Endodermal cell (in vitro differentiated cells): ENCODE measurements around the gene CMTR1. TPM values are rescaled to one million over a fixed set of nuclear protein-coding genes. Genes with fewer than 3 reads are reported as not detected.

Source experiments
- DNase-seq: peaks from one replicate; pipeline ENCODE4 v3.0.0-alpha.2; 2017
- H3K27ac ChIP-seq: 2 replicates; pipeline ENCODE4 v1.5.1; 2013; ENCODE audit warnings: mild to moderate bottlenecking, low read depth, low read length, moderate library complexity
- H3K27me3 ChIP-seq: 2 replicates; pipeline ENCODE4 v1.6.1; 2013; ENCODE audit warnings: mild to moderate bottlenecking, low read length, moderate library complexity; ENCODE audit not compliant: insufficient read depth, control insufficient read depth, poor library complexity, severe bottlenecking
- H3K36me3 ChIP-seq: 2 replicates; pipeline ENCODE4 v1.7.0; 2013; ENCODE audit warnings: mild to moderate bottlenecking, low read length, moderate library complexity; ENCODE audit not compliant: control insufficient read depth, insufficient read depth
- H3K4me1 ChIP-seq: one replicate; pipeline ENCODE4 v1.7.0; 2013; ENCODE audit warnings: low read length; ENCODE audit not compliant: control insufficient read depth, insufficient read depth
- H3K4me3 ChIP-seq: 2 replicates; pipeline ENCODE4 v1.5.1; 2013; ENCODE audit warnings: mild to moderate bottlenecking, low read length, moderate library complexity
- H3K9ac ChIP-seq: 2 replicates; pipeline ENCODE4 v1.6.1; 2013; ENCODE audit warnings: mild to moderate bottlenecking, low read length, moderate library complexity; ENCODE audit not compliant: poor library complexity, severe bottlenecking; ENCODE audit errors: extremely low read depth
- H3K9me3 ChIP-seq: 2 replicates; pipeline ENCODE4 v1.6.1; 2013; ENCODE audit warnings: mild to moderate bottlenecking, low read length, moderate library complexity; ENCODE audit not compliant: control insufficient read depth
- H3K27ac Mint-ChIP-seq: 2 replicates; pipeline ENCODE4 v1.8.0; 2020; ENCODE audit warnings: mixed read lengths
- H3K27me3 Mint-ChIP-seq: 2 replicates; pipeline ENCODE4 v1.8.0; 2021; ENCODE audit warnings: mild to moderate bottlenecking, mixed read lengths; ENCODE audit not compliant: insufficient read depth
- H3K36me3 Mint-ChIP-seq: 2 replicates; pipeline ENCODE4 v1.8.0; 2020; ENCODE audit warnings: low read depth, mixed read lengths
- H3K4me1 Mint-ChIP-seq: 2 replicates; pipeline ENCODE4 v1.8.0; 2020; ENCODE audit warnings: mixed read lengths
- H3K4me3 Mint-ChIP-seq: 2 replicates; pipeline ENCODE4 v1.8.0; 2020; ENCODE audit warnings: mild to moderate bottlenecking, moderate library complexity, mixed read lengths
- H3K9me3 Mint-ChIP-seq: 2 replicates; pipeline ENCODE4 v1.8.0; 2020; ENCODE audit warnings: mild to moderate bottlenecking, mixed read lengths
- WGBS, 2 experiments: methylation state at CpG; one replicate each; pipeline versions ENCODE4 v1.1.5 to v1.1.7; 2013; ENCODE audit warnings: missing lambda C conversion rate in 2 of 2, mixed read lengths in 1 of 2; ENCODE audit not compliant: insufficient coverage in 1 of 2, insufficient read length in 1 of 2; 5-methylcytosine and 5-hydroxymethylcytosine counted together
- total RNA-seq, 2 donors: library from RNA; stranded (reverse); fragmentation: NEBNext Ultra II Directional in 1 of 2; extraction: Animal tissue kit (Norgen Biotek cat#: 25700) in 1 of 2; gene quantifications; 2 replicates in 1 of 2; 3 replicates in 1 of 2; pipeline ENCODE4 v1.2.1, GENCODE V29; 2021
- TF ChIP-seq, protein P1 (sequence below): fragments of 200-600 bp; sonication (generic); conservative IDR thresholded peaks from 2 replicates; pipeline ENCODE4 v1.5.0; 2021; ENCODE audit warnings: antibody characterized with exemption, mild to moderate bottlenecking

The CMTR1 gene
- total RNA-seq, 2 donors from 2014 or later = 62.0 to 91.6 TPM

DNA sequence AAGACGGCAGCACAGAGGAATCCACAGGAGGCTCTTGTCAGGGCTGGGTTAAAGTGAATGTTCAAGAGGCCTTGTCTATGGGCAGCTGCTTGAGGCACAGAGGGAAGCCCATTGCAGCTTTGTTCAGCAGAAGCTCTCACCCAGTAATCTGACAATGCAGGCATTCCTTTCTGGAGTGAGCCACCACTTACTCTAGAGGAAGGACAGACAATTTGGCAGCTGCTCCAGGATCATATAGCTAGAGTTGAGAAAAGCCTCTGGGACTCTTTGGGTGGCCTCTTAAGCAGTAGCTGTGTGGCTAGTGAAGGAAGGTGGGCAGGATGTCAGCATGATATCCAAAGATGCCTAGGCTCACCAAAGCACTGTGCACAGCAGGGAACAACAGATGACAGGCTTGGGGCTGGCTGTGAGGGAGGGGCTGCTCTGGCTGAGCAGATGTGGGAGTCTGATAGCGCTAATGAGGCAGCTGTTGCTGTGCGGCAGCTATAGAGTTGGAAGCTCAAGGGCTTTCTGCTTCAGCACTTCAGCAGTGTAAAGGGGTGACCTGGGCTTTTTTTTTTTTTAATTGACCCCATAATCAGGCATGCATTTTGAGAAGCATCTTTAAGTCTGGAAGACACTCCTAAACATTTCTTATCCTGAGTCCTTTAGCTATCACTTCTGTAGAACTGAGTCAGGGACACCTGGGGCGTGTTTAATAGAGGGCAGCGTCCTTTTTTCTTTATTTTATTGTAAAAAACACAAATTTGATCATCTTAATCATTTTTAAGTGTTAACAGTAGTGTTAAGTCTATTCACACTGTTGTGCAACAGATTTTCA lies 27.2 kb downstream of the CMTR1 start:
- Mint-ChIP-seq H3K4me3 (peak overlapping the region; percentile 12), H3K27ac (peak overlapping the region; percentile 89), H3K4me1 (peaks cover 34% of the 10 kb centered on the region), H3K36me3 (peaks cover 72% of the 10 kb centered on the region), H3K27me3 (no peaks in the 10 kb centered on the region), H3K9me3 (no peaks in the 10 kb centered on the region)
- TF ChIP-seq, protein P1, sequence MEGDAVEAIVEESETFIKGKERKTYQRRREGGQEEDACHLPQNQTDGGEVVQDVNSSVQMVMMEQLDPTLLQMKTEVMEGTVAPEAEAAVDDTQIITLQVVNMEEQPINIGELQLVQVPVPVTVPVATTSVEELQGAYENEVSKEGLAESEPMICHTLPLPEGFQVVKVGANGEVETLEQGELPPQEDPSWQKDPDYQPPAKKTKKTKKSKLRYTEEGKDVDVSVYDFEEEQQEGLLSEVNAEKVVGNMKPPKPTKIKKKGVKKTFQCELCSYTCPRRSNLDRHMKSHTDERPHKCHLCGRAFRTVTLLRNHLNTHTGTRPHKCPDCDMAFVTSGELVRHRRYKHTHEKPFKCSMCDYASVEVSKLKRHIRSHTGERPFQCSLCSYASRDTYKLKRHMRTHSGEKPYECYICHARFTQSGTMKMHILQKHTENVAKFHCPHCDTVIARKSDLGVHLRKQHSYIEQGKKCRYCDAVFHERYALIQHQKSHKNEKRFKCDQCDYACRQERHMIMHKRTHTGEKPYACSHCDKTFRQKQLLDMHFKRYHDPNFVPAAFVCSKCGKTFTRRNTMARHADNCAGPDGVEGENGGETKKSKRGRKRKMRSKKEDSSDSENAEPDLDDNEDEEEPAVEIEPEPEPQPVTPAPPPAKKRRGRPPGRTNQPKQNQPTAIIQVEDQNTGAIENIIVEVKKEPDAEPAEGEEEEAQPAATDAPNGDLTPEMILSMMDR = no peak
- Histone ChIP-seq H3K27ac (peak overlapping the region; percentile 61), H3K36me3 (peaks cover 77% of the 10 kb centered on the region), H3K9me3 (no peaks in the 10 kb centered on the region), H3K9ac (no peak overlapping the region), H3K4me1 (peaks cover 17% of the 10 kb centered on the region), H3K4me3 (peak overlapping the region; percentile 51), H3K27me3 (no peaks in the 10 kb centered on the region)
- DNase-seq = peak; percentile 80
- 30 to 60% methylated on average over 2 to 5 of the region's 5 CpGs for WGBS, 2 experiments

DNA sequence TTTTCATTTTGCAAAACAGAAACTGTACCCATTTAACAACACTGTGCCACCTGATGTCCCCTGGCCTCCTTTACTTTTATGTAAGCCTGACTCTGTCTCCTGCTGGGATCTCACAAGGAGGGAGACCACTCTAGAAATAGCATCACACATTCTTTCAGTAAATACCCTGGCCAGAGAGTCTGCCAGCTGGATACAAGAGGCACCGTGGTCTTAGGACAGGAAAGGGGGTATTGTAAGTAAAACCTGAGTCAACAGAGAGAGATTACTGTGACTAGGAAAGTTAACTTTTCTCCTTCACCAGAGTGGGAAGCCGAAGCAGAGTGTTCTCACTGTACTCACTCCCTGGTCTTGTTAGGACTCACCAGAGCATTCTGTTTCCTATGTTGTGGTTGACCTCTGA lies 27.8 kb downstream of the CMTR1 start:
- Mint-ChIP-seq H3K27me3 (no peaks in the 10 kb centered on the region), H3K36me3 (peaks cover 72% of the 10 kb centered on the region), H3K9me3 (peaks cover 5% of the 10 kb centered on the region), H3K4me3 (peak overlapping the region; percentile 7), H3K4me1 (peaks cover 34% of the 10 kb centered on the region), H3K27ac (peak overlapping the region; percentile 86)
- peaks cover 77% of the 10 kb centered on the region for H3K36me3 ChIP-seq
- H3K9ac ChIP-seq = peak overlapping the region; percentile 7
- peaks cover 6% of the 10 kb centered on the region for H3K9me3 ChIP-seq
- TF ChIP-seq, protein P1 = no peak
- peak; percentile 62 for DNase-seq
- peak overlapping the region; percentile 51 for H3K4me3 ChIP-seq
- no peaks in the 10 kb centered on the region for H3K27me3 ChIP-seq
- H3K4me1 ChIP-seq = peaks cover 17% of the 10 kb centered on the region
- 40 to 67% methylated on average over 1 to 2 of the region's 2 CpGs for WGBS, 2 experiments
- peak overlapping the region; percentile 8 for H3K27ac ChIP-seq

DNA sequence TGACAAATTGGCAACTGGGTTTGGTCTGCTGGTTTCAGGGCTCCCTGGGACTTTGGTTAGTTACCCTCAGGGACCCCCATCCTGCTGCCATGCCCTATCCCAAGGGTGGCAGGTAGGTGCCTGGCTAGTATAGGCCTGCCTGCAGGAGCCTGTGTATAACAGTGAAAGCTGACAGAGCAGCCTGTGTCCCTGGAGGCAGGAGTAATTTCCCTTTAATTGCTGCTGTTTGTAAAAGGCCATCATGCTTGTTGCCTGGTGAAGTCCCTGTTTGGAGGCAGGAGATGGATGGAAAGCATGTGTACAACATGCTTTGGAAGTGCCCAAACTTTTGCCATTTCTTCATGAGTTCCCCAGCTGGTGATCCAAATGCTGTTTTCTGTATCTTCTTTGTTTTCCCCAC lies 30.1 kb downstream of the CMTR1 start:
- TF ChIP-seq, protein P1 = no peak
- H3K9me3 Mint-ChIP-seq = peaks cover 21% of the 10 kb centered on the region
- H3K27ac Mint-ChIP-seq = no peak overlapping the region
- peaks cover 34% of the 10 kb centered on the region for H3K4me1 Mint-ChIP-seq
- Histone ChIP-seq H3K36me3 (peaks cover 74% of the 10 kb centered on the region), H3K27me3 (no peaks in the 10 kb centered on the region), H3K4me3 (no peak overlapping the region), H3K4me1 (peaks cover 17% of the 10 kb centered on the region), H3K27ac (no peak overlapping the region), H3K9ac (no peak overlapping the region), H3K9me3 (peaks cover 20% of the 10 kb centered on the region)
- H3K4me3 Mint-ChIP-seq = no peak overlapping the region
- no peaks in the 10 kb centered on the region for H3K27me3 Mint-ChIP-seq
- H3K36me3 Mint-ChIP-seq = peaks cover 72% of the 10 kb centered on the region
- DNase-seq = no peak
